GM21528 (cell line): ENCODE data around the gene DTNB.

Source experiments
- ATAC-seq: cut with Tn5 transposase; IDR thresholded peaks from one replicate; pipeline ENCODE4 v1.9.1; 2021; ENCODE audit warnings: mild to moderate bottlenecking, moderate library complexity; ENCODE audit not compliant: unreplicated experiment, low FRiP score

Gene DTNB

GRCh38 chr2:25358836-25359235 is 314.5 kb downstream of the DTNB start:
- ATAC-seq = no peak

DNA sequence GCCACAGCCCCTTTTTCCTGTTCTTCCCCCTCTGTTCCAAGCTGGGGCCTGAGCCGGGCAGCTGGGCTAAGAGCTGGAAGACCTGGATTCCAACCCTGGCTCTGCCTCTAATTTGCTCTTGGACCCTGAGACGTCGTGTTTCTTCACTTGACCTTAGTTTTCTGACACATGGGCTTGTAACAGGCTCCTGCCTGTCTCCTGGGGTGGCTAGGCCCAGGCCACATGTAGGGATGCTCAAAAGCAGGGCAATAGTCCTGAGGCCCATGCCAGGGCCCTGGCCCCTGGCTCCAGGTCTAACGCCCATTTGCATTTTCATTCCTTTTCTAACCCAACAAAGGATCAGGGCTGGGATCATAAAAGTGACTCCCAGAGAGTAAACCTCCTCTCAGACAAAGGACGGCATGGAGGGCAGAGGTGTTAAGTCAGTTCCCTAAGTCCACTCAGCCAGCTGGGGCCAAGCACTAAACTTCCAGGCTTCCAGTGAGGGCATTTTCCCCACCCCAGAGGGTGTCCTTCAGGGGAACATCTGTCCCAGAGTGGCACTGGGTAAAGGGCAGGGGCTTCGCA is 315.0 kb downstream of the DTNB start:
- no peak for ATAC-seq

- ATAC-seq = no peak
These were observed 317.3 kb downstream of the DTNB start for GRCh38 chr2:25356088-25356487.

- no peak for ATAC-seq
These were observed 318.1 kb downstream of the DTNB start for GRCh38 chr2:25355270-25355669.

DNA sequence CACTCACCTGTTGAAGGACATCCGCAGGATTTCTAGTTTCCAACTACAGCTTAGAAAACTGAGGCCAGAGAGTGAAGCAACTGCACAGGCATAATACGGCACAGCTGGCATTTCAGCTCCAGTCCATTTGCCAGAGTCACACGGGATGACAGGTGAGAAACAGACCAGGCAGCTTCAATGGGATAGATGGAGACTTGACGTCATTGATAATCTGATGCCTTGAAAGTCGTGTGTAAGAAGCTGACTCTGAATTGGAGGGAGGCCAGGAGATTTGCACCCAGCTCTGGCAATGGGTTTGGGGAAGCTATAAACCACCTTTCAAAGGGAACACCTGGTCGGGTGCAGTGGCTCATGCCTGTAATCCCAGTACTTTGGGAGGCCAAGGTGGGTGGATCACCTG is 319.3 kb downstream of the DTNB start:
- no peak for ATAC-seq

- ATAC-seq = no peak
These were observed 324.0 kb downstream of the DTNB start for GRCh38 chr2:25349397-25349796.

DNA sequence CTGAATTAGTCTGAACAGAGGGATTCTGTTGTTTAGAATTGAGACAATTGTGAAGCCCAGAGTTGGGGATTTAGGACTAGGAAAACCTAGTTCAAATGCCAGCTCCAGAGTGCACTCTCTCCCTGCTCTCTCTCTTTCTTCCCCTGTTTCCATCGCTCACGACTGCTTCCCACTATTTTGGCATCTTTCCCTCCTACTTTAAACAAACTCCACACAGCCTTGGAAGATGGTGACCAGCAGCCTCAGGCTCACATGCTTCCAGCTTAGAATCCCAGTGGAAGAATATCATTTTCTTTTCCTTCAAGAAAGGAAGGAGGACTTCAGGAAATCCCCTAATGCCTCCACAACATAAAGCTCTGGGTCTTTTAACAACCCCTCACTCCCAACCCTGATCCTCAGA is 325.5 kb downstream of the DTNB start:
- no peak for ATAC-seq

- no peak for ATAC-seq
These were observed 326.1 kb downstream of the DTNB start for GRCh38 chr2:25347205-25347815.

GRCh38 chr2:25343187-25343825 is 330.1 kb downstream of the DTNB start:
- no peak for ATAC-seq

DNA sequence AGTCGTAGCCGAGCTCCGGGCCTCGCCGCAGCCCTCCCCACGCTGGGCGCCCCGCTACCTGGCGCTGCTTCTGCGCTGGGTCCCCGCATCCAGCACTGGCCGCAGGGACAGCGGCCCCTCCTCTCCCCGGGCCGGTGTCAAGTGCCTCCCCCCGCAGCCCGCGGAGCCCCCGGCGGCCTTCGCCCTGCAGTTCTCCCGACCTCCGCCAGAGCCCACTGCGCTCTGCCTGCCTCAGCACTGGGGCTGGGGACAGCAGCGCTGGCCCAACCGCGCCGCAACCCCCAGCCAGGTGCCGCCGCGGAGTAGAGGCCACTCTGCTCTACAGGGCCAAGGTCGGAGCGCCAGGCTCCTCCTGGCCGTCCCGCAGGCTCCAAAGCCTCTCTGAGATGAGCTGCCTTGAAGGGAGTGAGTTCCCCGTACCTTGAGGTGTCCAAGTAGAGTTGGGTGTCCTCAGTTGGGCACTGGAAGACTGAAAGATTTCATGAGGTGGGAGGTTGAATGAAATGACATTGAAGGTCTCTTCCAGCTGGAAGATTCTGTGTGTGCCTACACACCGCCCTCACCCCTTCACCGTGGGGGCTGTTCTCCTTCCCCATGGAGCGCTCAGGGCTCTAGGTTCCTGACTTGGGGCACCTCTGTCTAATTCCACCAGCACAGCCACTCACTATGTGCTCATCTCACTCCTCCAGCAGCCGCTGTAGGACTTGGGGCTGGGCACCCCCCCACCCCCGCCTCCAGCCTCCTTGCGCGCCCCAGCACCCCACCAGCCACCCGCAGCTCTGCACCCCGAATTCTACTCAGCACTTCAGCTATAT is 330.8 kb downstream of the DTNB start:
- ATAC-seq = peak; percentile 66

- ATAC-seq = peak; percentile 38
These were observed 331.5 kb downstream of the DTNB start, which contains the start of gene DNMT3A for GRCh38 chr2:25341753-25342371. Gene DNMT3A, minus strand, starts transcription at chr2:25341925. Its CDS starts 27,941 bp downstream, at chr2:25313984.

DNA sequence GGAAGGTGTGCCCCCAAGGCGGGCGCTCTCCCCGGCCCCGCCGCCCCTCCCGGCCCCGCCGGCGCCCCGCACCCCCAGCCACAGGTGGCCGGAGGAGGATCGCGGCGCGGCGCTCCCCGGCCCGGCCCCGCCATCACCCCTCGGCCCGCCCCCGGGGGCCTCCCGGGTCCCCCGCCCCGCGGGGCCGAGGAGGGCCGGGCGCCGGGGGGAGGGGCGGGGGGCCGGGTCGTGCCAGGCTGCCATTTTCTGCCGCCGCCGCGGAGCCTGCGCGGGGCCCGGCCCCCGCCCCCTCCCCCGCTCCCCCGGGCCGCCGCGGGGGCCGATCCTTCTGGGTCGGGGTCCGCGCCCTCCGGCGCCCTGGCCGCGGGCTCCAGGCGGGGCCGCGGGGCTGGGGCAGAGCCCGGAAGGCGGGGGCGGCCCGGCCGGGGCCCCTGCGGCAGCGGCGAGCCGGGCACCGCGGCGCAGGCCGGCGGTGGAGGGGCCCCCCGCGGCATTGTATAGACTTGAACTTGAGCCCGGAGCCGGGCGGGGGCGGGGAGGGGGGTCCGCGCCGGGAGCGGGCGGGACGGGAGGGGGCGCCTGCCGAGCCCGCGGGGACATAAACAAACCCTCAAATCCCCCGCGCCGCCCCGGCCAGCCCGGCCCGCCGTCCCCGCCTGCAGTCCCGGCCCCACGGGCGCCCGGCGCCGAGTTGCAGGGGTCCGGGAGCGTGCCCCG is 332.2 kb downstream of the DTNB start:
- ATAC-seq = peak; percentile 18

DNA sequence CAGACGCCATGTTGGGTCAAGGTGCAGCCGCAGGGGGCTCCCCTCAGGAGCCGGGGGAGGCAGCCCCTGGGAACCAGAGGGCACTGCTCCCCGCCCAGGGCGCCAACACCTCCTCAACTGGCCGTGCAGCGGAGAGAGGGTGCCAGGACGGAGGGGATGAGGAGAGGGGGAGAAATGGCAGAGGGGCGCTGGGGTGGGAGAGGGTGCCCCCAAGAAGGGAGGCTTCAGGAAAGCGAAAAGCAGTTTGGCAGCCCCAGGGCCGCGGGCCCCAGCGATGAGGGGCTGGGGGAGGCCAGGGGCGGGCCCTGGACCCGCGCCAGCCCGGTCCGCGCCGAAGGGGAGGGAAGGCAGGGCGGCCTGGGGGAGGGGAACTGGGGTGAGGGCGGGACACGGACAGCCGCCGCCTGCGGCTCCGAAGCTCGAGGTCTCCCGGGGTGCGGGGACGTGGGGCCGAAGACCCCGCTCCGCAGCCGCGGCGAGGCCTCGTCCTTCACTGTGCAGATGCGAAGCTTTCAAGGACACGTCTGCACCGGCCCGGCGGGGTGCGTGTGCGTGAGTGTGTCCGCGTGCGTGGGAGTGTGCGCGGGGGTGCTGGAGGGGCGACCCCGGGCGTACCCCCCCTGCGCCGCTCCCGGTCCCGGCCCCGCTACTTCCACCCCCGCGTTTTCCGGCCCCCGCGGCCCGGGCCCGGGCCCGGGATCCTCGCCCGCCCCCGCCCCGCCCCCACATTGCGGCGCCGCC is 333.0 kb downstream of the DTNB start:
- ATAC-seq = no peak

DNA sequence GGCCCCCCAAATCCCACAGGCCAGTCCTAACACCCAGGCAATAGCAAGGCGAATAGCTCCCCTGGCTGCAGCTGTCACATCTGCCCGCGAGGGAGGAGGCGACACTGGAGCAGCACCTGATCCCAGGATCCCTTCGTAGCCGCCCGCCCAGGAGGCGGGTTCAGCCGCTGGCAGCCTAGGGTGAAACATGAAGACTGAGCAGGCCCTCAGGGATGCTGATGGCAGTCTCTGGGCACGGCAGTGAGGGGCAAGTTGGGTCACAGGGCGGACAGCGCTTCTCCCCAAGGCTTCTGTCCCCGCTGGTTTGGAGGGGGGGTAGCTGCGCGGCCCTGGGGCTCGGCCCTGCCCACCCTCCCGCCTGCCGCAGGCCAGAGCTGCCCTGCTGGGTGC is 333.6 kb downstream of the DTNB start:
- no peak for ATAC-seq

GRCh38 chr2:25339211-25339674 is 334.1 kb downstream of the DTNB start:
- ATAC-seq = no peak

- no peak for ATAC-seq
These were observed 335.0 kb downstream of the DTNB start for GRCh38 chr2:25338401-25338800.

DNA sequence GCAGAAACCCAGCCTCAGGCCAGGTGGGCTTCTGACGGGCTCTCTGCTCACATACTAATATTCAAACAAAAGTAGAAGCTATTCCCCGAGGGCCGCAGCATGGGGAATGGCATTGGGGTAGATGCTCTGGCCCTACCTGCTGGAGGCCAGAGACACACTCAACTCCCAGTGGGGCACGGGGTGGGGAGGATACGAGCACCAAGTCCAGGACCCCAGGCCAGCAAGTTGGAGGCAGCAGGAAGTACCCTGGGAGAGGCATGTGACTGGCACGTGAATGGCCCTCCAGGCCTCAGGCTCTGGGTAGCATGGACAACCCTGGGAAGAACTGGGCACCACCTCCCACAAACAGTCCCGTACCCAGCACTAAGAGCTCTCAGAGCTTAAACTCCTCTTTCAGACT is 335.5 kb downstream of the DTNB start:
- ATAC-seq = no peak

GRCh38 chr2:25337276-25337675 is 336.1 kb downstream of the DTNB start:
- ATAC-seq = no peak

DNA sequence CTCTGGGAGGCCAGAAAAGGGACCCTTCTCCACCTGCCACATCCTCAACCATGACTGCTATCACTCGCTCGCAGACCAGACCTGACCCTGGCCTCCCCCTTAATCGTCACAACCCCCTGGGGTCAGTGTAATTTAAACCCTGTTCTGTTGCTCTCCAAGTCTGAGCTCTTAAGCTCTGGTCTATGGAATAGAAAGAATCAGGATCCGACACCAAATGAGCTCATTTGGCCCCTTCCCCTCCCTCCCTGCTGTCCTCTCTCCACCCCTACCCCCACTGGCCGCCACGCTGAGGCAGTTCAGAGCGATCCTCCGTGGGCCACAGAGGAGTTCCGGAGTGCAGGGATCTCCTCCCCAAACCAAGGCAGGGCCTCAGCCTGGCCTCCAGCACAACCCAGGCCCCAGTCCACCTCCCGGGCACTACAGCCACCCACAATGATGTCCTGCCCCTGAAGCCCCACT is 337.0 kb downstream of the DTNB start:
- no peak for ATAC-seq
